Measurements from ENCODE around the gene WNT9A.

DNA sequence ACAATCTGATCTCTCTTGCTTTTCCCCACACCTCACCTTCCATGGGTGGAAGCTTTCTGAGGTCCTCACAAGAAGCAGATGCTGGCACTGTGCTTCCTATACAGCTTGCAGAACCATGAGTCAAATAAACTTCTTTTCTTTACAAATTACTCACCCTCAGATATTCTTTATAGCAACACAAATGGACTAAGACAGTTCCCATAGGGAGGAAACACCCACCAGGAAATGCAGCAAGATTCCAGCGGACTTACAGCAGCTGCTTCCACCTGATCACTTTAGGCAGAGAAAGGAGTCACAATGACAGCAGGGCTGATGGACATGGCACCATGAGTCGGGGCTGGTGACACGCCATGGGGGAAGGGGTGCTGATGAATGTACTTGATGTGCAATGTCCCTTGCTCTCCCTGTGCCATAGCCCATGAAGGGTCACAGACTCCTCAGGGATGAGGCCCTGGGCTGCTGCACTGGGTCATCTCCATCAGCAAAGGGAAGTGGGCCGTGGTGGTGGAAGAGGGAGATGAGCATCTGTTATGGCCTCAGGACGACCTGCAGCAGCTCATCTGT is 78.4 kb downstream of the WNT9A start:
- TF ChIP-seq CTCF (IDR thresholded peaks at IDR 0.05 in 2 of 3, conservative IDR thresholded peaks at IDR 0.05 in 1 of 3; ENCODE audit: insufficient read depth in 2 of 3, low read depth in 1 of 3, low read length in 3 of 3) (no peak), HDGF (IDR thresholded peaks at IDR 0.05) (no peak), CHCHD3 (CRISPR knock-in tag; IDR thresholded peaks at IDR 0.05) (no peak)
